Erythroblast (primary cell): ENCODE results near the gene FUBP1.

Source experiments
- GATA1 ChIP-seq: IDR thresholded peaks from 2 replicates; pipeline ENCODE4 v1.6.1; 2011; ENCODE audit warnings: low read depth, mild to moderate bottlenecking, control low read depth, low read length, moderate library complexity
- POLR2A ChIP-seq: IDR thresholded peaks from 2 replicates; pipeline ENCODE4 v1.6.1; 2011; ENCODE audit warnings: mild to moderate bottlenecking, low read length

DNA sequence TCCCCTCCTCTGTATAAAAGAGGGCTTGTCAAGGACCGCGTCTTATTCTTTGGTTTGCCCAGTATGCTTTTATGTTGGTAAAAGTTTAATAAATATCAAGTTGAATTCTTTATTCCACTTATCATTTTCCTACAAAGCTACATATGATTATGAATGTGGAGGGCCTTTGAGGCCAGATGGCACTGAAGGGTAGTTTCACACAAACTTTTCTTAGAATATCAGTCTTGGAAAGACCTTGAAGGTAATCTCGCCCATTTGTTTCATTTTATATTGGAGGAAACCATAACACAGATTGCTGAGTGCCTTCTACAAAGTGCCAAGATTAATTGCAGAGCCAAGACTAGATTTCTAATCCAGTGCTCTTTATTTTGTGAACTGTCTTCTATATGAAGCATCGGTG, 5.8 kb upstream of the FUBP1 start:
- TF ChIP-seq POLR2A (no peak), GATA1 (no peak)
